DOHH2 (cell line): Measurements from ENCODE around the gene EPHA10.

Experiments
- CTCF ChIP-seq: fragments of 200-600 bp; sonication (generic); IDR thresholded peaks from one replicate; pipeline ENCODE4 v1.5.1; 2014; ENCODE audit warnings: antibody characterized with exemption, mild to moderate bottlenecking, low read depth, low read length; ENCODE audit not compliant: poor library complexity, severe bottlenecking
- EZH2phosphoT487 ChIP-seq: fragments of 200-600 bp; sonication (generic); IDR thresholded peaks from 2 replicates; pipeline ENCODE4 v1.6.1; 2017; ENCODE audit warnings: borderline replicate concordance, mild to moderate bottlenecking, antibody characterized with exemption, low read length, moderate library complexity, mixed read lengths

- TF ChIP-seq CTCF: no peak
- TF ChIP-seq EZH2phosphoT487: no peak
Measured at GRCh38 chr1:37764414-37764825, 500 bp downstream of the EPHA10 start.
